ENCODE data around the gene DNM1. TPM values are rescaled to one million over a fixed set of nuclear protein-coding genes. Genes with fewer than 3 reads are reported as not detected.
A peak's percentile ranks its signal among the peaks of the same experiment; 100 is the strongest.

Gene DNM1
- total RNA-seq, 4 donors from 2014 or later = 4.7 to 9.2 (median 5.4) TPM

- intact Hi-C loops (cut with DNase I) = no loop called here
- TF ChIP-seq CTCF (IDR thresholded peaks at IDR 0.05) (no peak), POLR2A (IDR thresholded peaks at IDR 0.05) (no peak)
- no peaks in the 10 kb centered on the region for H3K9me3 ChIP-seq
- WGBS, 2 donors = 78 to 80% methylated on average over 19 to 21 of the region's 22 CpGs
- H3K27ac ChIP-seq = peak overlapping the region in 1 of 3 donors; percentile 24
- no peaks in the 10 kb centered on the region for H3K36me3 ChIP-seq
- no peaks in the 10 kb centered on the region for H3K27me3 ChIP-seq
- H3K4me3 ChIP-seq (replicated peaks in 1 of 3) = no peak overlapping the region
- no peak for DNase-seq
- H3K4me1 ChIP-seq = no peaks in the 10 kb centered on the region
These were observed 29.6 kb downstream of the DNM1 start for GRCh38 chr9:128232528-128233428.

GRCh38 chr9:128233817-128234406, 30.7 kb downstream of the DNM1 start:
- Histone ChIP-seq H3K27ac (no peak overlapping the region), H3K4me1 (no peaks in the 10 kb centered on the region), H3K4me3 (replicated peaks in 1 of 3) (no peak overlapping the region), H3K27me3 (no peaks in the 10 kb centered on the region), H3K36me3 (no peaks in the 10 kb centered on the region), H3K9me3 (no peaks in the 10 kb centered on the region)
- intact Hi-C loops (cut with DNase I) = no loop called here
- TF ChIP-seq POLR2A (IDR thresholded peaks at IDR 0.05) (no peak), CTCF (IDR thresholded peaks at IDR 0.05) (no peak)
- WGBS, 2 donors = 86 to 87% methylated on average over 20 to 28 of the region's 28 CpGs
- no peak for DNase-seq

DNA sequence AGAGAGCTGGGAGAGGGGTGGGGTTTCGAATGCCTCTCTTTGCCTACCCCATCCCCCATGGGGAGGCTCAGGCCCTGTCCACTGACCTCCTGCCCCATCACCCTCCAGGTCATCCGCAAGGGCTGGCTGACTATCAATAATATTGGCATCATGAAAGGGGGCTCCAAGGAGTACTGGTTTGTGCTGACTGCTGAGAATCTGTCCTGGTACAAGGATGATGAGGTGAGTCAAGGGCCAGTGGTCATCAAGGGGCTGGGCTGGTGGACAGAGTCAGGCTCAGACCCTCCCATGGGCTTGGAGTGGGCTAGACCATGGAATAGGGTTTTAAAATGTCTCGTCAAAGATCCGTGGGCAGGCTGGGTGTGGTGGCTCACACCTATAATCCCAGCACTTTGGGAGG, 38.9 kb downstream of the DNM1 start:
- no peaks in the 10 kb centered on the region for H3K9me3 ChIP-seq
- H3K36me3 ChIP-seq = no peaks in the 10 kb centered on the region
- no peak overlapping the region for H3K27ac ChIP-seq
- H3K4me3 ChIP-seq (replicated peaks in 1 of 3) = no peak overlapping the region
- 90 to 94% methylated on average over 4 of the region's 4 CpGs for WGBS, 2 donors
- intact Hi-C loops (cut with DNase I) = no loop called here
- H3K27me3 ChIP-seq = no peaks in the 10 kb centered on the region
- TF ChIP-seq POLR2A (IDR thresholded peaks at IDR 0.05) (no peak), CTCF (IDR thresholded peaks at IDR 0.05) (no peak)
- H3K4me1 ChIP-seq = peaks cover 0 to 4% of the 10 kb centered on the region in 2 donors
- DNase-seq = no peak

DNA sequence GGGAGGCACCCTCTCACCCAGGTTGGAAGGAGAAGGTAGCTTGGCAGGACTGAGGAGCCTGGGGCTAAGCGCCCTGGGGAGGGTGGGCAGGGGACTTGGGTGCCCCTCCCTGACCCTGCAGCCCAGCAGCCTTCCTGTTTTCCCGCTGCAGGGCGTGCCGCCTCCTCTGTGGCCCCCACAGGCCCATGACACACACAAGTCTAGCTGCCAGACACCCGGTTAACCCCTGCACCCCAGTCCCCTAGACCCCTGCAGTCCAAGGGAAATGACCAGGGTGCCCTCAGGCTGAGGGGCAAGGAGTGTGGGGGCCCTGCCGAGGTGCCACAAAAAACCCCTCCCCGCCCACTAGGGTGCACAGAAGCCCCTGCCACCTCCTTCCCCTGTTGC, 39.6 kb downstream of the DNM1 start:
- Histone ChIP-seq H3K4me1 (peaks cover 0 to 4% of the 10 kb centered on the region in 2 donors), H3K36me3 (no peaks in the 10 kb centered on the region), H3K27me3 (no peaks in the 10 kb centered on the region), H3K9me3 (no peaks in the 10 kb centered on the region), H3K27ac (peak overlapping the region in 2 of 3 donors; percentile 10 to 33), H3K4me3 (replicated peaks in 1 of 3) (no peak overlapping the region)
- TF ChIP-seq POLR2A (IDR thresholded peaks at IDR 0.05) = no peak
- no peak for TF ChIP-seq CTCF (IDR thresholded peaks at IDR 0.05)
- no peak for DNase-seq
- WGBS, 2 donors = 63 to 81% methylated on average over 3 to 7 of the region's 7 CpGs
- intact Hi-C loops (cut with DNase I) = no loop called here

Data from thyroid gland (tissue), 4 donors.